PFSK-1 (cell line): ENCODE measurements around the gene MIB2.

ENCODE experiments used
- POLR2AphosphoS5 ChIP-seq: IDR thresholded peaks from 2 replicates; pipeline ENCODE4 v1.6.1; 2012; ENCODE audit warnings: low read depth, mild to moderate bottlenecking, control low read depth, low read length, moderate library complexity
- SIN3A ChIP-seq: IDR thresholded peaks from 2 replicates; pipeline ENCODE4 v1.6.1; 2012; ENCODE audit warnings: mild to moderate bottlenecking, low read length, moderate library complexity, borderline replicate concordance; ENCODE audit not compliant: insufficient read depth
- TAF1 ChIP-seq: IDR thresholded peaks from 2 replicates; pipeline ENCODE4 v1.6.1; 2012; ENCODE audit warnings: low read length, control low read depth, borderline replicate concordance; ENCODE audit not compliant: insufficient read depth

GRCh38 chr1:1627829-1628753 is 12.8 kb downstream of the MIB2 start:
- TF ChIP-seq POLR2AphosphoS5 = no peak
- TF ChIP-seq SIN3A = no peak
- TF ChIP-seq TAF1 = no peak
